ENCODE results near the gene ALDH1L1. TPM values are rescaled to one million over a fixed set of nuclear protein-coding genes. Genes with fewer than 3 reads are reported as not detected.

Gene ALDH1L1
- total RNA-seq, 1 experiment from 2014 or later: 0.36 TPM

DNA sequence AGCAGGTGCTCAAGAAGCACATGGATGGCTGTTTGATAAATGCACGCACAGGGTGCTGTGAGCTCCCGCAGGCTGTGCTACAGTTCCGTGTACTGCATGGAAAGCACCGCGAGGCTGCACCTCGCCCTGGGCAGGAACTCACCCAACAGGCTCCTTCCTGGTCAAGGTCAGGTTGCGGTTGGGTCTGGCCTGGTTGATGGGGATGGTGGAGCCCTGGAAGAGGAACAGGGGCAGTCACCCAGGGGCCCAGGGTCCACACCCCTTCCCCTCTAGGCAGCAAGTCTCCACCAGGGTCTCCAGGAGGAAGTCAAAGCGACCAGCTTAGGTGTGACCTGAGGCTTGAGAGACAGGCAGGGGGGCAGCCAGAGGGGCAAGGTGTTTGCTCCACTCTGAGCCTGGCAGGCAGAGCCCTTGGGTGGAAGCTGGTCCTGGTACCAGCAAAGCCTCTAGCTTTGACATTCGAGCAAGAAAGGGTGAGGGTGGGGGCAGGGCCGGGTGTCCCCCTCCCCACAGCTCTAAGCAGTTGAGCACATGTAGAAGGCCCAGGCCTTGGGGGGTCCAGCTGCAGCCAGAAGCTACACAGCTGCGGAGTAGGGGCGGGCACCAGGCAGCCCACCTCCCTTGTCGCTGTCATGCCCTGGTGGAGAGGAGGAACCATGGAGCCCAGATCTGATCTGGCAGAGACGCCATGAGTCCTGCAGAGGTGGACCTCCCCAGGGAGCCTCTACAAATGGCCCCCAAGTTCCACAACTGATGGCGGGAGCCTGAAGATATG is 50.1 kb downstream of the ALDH1L1 start:
- ChIA-PET CTCF (no interaction called here), POLR2A (no interaction called here)
- Histone ChIP-seq H3K4me1 (ENCODE audit: control insufficient read depth, insufficient read depth, low read length) (no peaks in the 10 kb centered on the region; the same call in 1 of the 2 replicates), H3K36me3 (ENCODE audit: control insufficient read depth, insufficient read depth, low read length) (no peaks in the 10 kb centered on the region), H3K27me3 (ENCODE audit: control insufficient read depth, insufficient read depth, low read length) (no peaks in the 10 kb centered on the region), H3K27ac (ENCODE audit: low read length) (no peak overlapping the region), H3K9me3 (ENCODE audit: control insufficient read depth, insufficient read depth, low read depth, low read length) (no peaks in the 10 kb centered on the region), H3K4me3 (ENCODE audit: low read depth in 2 of 2, low read length in 2 of 2) (no peak overlapping the region)
- TF ChIP-seq TCF7L2 (IDR thresholded peaks at IDR 0.05; ENCODE audit: low read depth, low read length): no peak
- TF ChIP-seq, protein P1, sequence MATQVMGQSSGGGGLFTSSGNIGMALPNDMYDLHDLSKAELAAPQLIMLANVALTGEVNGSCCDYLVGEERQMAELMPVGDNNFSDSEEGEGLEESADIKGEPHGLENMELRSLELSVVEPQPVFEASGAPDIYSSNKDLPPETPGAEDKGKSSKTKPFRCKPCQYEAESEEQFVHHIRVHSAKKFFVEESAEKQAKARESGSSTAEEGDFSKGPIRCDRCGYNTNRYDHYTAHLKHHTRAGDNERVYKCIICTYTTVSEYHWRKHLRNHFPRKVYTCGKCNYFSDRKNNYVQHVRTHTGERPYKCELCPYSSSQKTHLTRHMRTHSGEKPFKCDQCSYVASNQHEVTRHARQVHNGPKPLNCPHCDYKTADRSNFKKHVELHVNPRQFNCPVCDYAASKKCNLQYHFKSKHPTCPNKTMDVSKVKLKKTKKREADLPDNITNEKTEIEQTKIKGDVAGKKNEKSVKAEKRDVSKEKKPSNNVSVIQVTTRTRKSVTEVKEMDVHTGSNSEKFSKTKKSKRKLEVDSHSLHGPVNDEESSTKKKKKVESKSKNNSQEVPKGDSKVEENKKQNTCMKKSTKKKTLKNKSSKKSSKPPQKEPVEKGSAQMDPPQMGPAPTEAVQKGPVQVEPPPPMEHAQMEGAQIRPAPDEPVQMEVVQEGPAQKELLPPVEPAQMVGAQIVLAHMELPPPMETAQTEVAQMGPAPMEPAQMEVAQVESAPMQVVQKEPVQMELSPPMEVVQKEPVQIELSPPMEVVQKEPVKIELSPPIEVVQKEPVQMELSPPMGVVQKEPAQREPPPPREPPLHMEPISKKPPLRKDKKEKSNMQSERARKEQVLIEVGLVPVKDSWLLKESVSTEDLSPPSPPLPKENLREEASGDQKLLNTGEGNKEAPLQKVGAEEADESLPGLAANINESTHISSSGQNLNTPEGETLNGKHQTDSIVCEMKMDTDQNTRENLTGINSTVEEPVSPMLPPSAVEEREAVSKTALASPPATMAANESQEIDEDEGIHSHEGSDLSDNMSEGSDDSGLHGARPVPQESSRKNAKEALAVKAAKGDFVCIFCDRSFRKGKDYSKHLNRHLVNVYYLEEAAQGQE (IDR thresholded peaks at IDR 0.05; ENCODE audit: insufficient read depth in 1 of 2, low read depth in 2 of 2, low read length in 1 of 2): no peak
- TF ChIP-seq CTCF (IDR thresholded peaks at IDR 0.05): no peak
- no peak for TF ChIP-seq SIN3A (IDR thresholded peaks at IDR 0.05; ENCODE audit: borderline replicate concordance, insufficient read depth, low read depth, low read length)
- TF ChIP-seq POLR2AphosphoS5 (IDR thresholded peaks at IDR 0.05; ENCODE audit: low read depth, low read length): no peak
- no peak for ATAC-seq
- BruUV-seq (replicated peaks): no TSS peak
- in situ Hi-C loops (cut with HindIII; ENCODE audit: low pct_unique_long_range_greater_than_20kb, low sequenced_read_pairs) (no loop called here), intact Hi-C loops (cut with micrococcal nuclease; ENCODE audit: unreplicated experiment) (no loop called here)
- DNase-seq (ENCODE audit: low read depth, low spot score): no peak

DNA sequence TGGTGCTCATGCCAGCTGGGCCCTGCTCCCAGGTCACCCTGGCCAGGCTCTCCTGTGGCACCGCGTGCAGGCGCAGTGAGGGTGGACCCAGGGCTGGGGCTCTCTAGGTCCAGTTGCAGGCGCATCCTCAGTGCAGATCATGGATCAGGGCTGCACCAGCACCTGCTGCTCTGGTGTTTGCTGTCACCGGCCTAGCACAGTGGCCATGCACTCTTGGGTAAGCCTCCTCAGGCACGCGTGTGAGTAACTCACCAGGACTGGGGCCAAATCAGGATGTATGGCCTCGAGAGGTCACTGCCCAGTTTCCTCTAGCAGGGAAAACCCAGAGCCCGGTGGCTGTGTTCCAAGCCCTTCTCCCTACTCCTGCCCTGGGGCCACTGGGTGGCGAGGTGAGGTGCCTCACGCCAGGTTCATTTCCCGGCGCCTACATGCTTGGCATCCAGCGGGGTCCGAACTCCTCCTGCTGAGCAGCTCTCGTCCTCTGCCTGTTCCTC is 50.9 kb downstream of the ALDH1L1 start:
- no peak for DNase-seq (ENCODE audit: low read depth, low spot score)
- Histone ChIP-seq H3K27ac (ENCODE audit: low read length) (no peak overlapping the region), H3K9me3 (ENCODE audit: control insufficient read depth, insufficient read depth, low read depth, low read length) (no peaks in the 10 kb centered on the region), H3K4me1 (ENCODE audit: control insufficient read depth, insufficient read depth, low read length) (no peaks in the 10 kb centered on the region; the same call in 1 of the 2 replicates), H3K4me3 (ENCODE audit: low read depth in 2 of 2, low read length in 2 of 2) (no peak overlapping the region), H3K36me3 (ENCODE audit: control insufficient read depth, insufficient read depth, low read length) (no peaks in the 10 kb centered on the region), H3K27me3 (ENCODE audit: control insufficient read depth, insufficient read depth, low read length) (no peaks in the 10 kb centered on the region)
- in situ Hi-C loops (cut with HindIII; ENCODE audit: low pct_unique_long_range_greater_than_20kb, low sequenced_read_pairs) (no loop called here), intact Hi-C loops (cut with micrococcal nuclease; ENCODE audit: unreplicated experiment) (no loop called here)
- no peak for TF ChIP-seq TCF7L2 (IDR thresholded peaks at IDR 0.05; ENCODE audit: low read depth, low read length)
- TF ChIP-seq CTCF (IDR thresholded peaks at IDR 0.05): no peak
- TF ChIP-seq POLR2AphosphoS5 (IDR thresholded peaks at IDR 0.05; ENCODE audit: low read depth, low read length): no peak
- no peak for TF ChIP-seq SIN3A (IDR thresholded peaks at IDR 0.05; ENCODE audit: borderline replicate concordance, insufficient read depth, low read depth, low read length)
- TF ChIP-seq, protein P1 (IDR thresholded peaks at IDR 0.05; ENCODE audit: insufficient read depth in 1 of 2, low read depth in 2 of 2, low read length in 1 of 2): no peak
- ATAC-seq: peak; percentile 24; the same call in 1 of the 2 replicates
- BruUV-seq (replicated peaks): no TSS peak
- ChIA-PET CTCF (no interaction called here), POLR2A (no interaction called here)
